Hypothalamus (tissue), 51 donors: ENCODE data around the gene ARVCF.

Experiments
- DNase-seq, 51 donors: peaks; one replicate each; lab custom pipeline; 2025; lab: John Stamatoyannopoulos, UW

Gene ARVCF

GRCh38 chr22:20033045-20033706, 16.6 kb upstream of the ARVCF start:
- peak in 33 of 51 donors; percentile 14 to 76 (median 42) for DNase-seq

GRCh38 chr22:20032407-20032991, 15.9 kb upstream of the ARVCF start:
- DNase-seq = no peak

GRCh38 chr22:20031732-20032406, 15.2 kb upstream of the ARVCF start:
- no peak for DNase-seq

DNA sequence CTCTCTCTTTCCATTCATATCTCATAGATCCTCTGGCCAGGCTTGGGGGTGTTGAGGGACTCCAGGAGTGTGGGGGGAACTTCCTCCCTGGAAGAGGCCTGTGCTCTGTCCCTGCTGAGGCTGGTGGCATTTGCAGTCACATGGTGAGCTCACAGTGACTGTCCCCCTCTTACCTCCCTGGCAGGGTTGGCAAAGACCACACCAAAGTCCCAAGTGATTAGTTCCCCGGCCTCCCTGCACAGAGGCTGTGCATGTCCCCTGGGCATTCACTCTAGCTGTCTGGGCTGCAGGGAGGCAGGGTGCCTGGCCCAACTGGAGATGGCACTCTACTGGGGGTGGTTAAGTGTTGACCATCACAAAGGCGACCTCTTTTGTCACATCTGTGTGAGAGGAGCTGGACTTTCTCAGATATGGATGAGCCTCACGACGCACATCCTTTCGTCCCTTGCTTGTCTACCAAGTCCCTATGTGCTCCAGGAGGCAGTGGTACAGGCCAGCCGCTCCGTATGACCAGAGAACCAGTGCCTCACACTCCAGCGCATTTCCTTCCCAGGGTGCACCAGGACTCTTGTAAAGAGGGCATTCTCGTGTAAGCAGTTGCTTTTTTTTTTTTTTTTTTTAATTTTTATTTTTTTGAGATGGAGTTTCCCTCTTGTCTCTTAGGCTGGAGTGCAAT, 13.1 kb upstream of the ARVCF start:
- DNase-seq = peak in 1 of 51 donors; percentile 26

- peak in 13 of 51 donors; percentile 10 to 61 (median 23) for DNase-seq
These were observed 12.4 kb upstream of the ARVCF start for GRCh38 chr22:20028855-20029549.

DNA sequence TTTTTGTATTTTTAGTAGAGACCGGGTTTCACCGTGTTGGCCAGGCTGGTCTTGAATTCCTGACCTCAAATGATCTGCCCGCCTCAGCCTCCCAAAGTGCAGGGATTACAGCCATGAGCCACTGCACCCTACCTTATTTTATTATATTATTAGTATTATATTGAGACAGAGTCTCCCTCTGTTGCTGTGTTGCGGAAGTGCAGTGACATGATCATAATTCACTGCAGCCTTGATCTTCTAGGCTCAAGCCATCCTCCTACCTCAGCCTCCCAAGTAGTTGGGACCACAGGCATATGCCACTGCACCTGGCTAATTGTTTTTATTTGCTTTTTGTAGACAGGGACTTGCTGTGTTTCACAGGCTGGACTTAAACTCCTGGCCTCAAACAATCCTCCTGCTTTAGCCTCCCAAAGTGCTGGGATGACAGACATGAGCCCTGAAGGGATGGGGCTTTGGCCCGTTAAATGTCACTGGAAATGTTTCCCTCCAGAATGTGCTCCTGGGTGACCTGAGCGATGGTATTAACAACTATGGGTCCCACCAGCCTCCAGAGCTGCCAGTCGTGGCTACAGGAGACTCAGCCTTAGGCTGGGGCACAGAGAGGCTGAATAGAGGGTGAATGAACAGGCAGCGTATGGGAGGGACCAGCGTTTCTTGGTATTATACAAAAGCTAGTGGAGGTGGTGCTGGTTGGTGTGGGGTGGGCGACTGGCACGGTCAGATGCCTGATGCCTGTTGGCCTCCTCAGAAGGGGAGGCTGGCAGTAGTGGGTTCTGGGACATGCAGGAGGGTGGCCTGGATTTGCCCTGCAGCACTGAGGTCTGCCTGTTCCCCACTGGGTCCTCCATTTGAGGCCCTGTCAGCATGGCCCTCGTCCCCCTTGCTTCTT, 11.6 kb upstream of the ARVCF start:
- DNase-seq = no peak

- DNase-seq = no peak
These were observed 10.5 kb upstream of the ARVCF start for GRCh38 chr22:20026996-20027601.

DNA sequence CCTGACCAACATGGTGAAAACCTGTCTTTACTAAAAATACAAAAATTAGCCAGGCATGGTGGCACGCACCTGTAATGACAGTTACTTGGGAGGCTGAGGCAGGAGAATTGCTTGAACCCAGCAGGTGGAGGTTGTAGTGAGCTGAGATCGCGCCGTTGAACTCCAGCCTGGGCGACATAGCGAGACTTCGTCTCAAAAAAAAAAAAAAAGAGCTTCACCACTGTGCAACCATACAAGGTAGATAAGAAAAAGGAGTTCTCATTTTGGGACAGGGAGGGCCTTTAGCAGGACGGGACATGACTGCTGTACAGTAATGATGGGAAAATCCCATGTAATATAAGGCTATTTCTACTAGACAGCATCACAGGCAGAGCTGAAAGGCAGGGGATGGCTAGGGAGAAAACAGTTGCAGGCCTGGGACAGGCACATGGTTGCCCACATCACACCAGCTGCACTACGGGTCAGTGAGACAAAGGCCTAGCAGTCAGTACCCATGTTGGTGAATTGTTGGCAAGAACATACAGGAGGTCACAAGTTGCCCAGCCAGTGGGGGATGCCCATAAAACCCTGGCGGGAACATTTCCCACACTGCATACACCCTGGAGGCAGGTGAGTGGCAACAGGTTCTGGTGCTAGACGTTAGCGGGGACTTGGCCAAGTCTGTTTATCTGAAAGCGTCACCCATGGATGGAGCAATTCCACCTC, 9.7 kb upstream of the ARVCF start:
- DNase-seq = peak in 12 of 51 donors; percentile 7 to 65 (median 40)

DNA sequence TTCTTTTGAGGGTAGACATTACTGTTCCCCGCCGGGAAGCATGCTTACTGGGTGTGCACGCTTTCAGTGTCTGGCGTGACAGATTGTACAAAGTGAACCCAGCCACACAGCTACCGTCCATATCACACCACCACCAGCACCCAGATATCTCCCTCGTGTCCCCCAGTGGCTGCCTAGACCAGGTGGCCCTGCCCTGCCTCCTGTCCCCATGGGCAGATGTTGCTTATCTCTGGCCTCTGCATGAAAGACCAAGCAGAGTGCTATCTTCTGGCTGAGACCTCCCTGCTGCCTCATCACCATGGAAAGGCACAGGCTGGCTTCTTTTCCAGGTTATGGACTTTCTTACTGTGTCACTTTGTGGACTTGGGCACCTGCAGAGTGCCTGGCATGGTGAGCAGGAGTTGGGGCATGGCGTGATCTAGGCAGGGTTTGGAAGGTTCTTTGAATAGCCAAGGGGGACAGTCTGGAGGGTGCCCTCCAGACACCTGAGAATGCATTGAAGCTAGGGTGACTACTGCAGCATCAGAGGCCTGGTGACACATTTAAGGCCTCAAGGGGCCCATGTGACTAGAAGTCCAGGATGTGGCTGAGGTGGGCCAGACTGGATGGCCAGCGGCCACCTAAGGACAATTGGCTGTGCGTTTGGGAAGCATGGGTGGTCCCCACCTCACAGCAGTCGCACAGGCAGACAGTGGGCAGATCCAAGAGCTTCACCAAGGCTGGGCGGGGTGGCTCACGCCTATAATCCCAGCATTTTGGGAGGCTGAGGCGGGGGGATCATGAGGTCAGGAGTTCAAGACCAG, 9.0 kb upstream of the ARVCF start:
- no peak for DNase-seq

GRCh38 chr22:20024650-20025397, 8.2 kb upstream of the ARVCF start:
- no peak for DNase-seq

- DNase-seq = peak in 7 of 51 donors; percentile 15 to 43 (median 20)
These were observed 7.6 kb upstream of the ARVCF start for GRCh38 chr22:20024225-20024624.

DNA sequence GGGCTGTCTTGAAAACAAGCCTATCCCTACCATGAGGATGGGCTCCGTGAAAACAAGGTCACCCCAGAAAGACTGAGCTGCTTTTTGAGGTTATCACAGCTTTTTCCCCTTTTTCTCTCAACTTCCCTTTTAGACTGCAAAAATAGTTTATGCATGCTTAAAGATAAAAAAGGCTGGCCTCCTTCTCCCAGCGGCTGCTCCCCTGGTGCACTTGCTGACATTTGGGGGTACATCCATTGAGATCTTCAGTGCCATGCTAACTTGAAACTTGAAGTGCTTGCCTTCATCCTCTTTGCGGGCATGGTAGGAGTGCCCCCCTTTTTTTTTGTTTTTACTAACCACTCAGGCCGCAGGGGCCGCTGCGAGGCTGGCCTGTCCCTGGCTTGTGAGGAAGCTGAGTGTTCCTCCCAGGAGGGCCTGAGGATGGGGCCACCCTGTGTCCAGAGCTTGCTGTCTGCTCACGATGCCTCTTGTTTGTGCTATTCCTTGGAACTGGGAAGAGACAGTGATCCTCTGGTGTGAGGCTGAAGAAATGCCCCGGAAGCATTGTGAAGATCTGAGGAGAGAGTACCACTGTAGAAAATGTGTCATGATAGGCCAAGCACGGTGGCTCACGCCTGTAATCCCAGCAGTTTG, 6.5 kb upstream of the ARVCF start:
- no peak for DNase-seq

GRCh38 chr22:20022231-20022977, 5.8 kb upstream of the ARVCF start:
- DNase-seq = no peak

DNA sequence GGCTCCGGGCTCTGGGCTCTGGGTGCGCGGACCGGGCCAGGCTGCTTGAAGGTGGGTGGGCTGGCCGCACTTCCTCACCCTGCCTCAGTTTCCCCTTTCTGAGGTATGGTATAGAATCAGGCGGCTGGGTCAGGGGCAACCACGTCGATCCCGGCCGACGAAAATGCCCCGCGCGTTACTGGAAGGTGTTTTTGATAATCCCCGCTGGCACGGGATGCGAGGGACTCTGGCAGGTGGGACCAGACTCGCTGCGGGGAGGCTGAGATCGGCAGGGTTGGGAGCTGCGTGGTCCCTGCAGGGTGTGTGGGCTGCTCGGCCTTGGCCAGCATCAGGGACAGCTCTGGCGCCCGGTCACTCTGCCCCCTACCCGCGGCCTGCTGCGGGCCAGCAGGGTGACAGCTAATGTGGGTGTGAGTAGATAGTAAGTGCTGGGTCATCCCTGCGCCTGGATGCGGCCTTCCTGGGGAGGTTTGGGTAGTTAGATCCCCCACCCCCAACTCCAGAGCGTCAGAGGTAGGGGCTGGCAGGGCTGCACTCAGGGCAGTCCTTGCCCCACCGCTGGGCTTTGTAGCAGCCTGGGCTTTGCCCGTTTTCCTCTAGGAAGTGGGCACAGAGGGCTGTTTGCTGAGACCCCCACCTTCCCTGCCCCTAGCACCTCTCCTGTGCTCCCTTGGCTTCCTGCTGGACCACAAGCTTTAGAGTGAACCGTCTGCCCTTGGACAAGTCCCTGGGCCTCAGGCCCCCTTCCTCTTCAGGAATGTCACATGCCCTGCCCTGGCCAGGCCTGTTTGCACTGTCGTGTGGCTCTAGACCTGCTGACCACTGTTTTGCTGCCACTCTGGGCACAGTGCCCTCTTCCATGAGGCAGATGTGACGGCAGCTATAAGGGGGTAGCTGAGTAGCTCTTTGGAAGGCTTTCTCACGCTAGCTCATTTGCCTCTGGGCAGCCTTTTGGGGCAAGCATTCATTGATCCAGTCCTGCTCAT, 4.9 kb upstream of the ARVCF start:
- DNase-seq = peak in 45 of 51 donors; percentile 14 to 87 (median 69)
